ENCODE results near the gene ESPN. TPM values are rescaled to one million over a fixed set of nuclear protein-coding genes. Genes with fewer than 3 reads are reported as not detected.
"Not testable (repeated sequence)": the region's sequence is repeated elsewhere in the genome, so short reads cannot be mapped to it uniquely, and the experiment has no call there.

The ESPN gene
- total RNA-seq, 2 experiments from 2014 or later, result 0.32 to 0.89 TPM

GRCh38 chr1:6447818-6448748 is 23.5 kb downstream of the ESPN start:
- CTCF ChIA-PET, result interaction anchor here (1.0 to 1.6 kb wide), 3 partner anchors 10 to 89 kb away, joined by 3 to 6 read pairs (median 3); partner anchors contain the start of gene TNFRSF25
- Mint-ChIP-seq H3K36me3 (no peaks in the 10 kb centered on the region), H3K27ac (no peak overlapping the region), H3K9me3 (ENCODE audit: low read depth) (no peaks in the 10 kb centered on the region), H3K27me3 (peaks cover 56% of the 10 kb centered on the region), H3K4me1 (peaks cover 4% of the 10 kb centered on the region), H3K4me3 (no peak overlapping the region)
- peak; percentile 28 for ATAC-seq
- DNase-seq, result no peak

GRCh38 chr1:6448749-6449631 is 24.4 kb downstream of the ESPN start:
- ATAC-seq (no peak), DNase-seq (no peak)
- H3K4me3 Mint-ChIP-seq, result no peak overlapping the region
- peaks cover 65% of the 10 kb centered on the region for H3K27me3 Mint-ChIP-seq
- H3K4me1 Mint-ChIP-seq, result peaks cover 6% of the 10 kb centered on the region
- no peaks in the 10 kb centered on the region for H3K36me3 Mint-ChIP-seq
- no peaks in the 10 kb centered on the region for H3K9me3 Mint-ChIP-seq (ENCODE audit: low read depth)
- H3K27ac Mint-ChIP-seq, result no peak overlapping the region
- CTCF ChIA-PET, result interaction anchor here (1.0 to 3.8 kb wide), 6 partner anchors 11 to 90 kb away, joined by 3 to 26 read pairs (median 4); partner anchors contain the start of gene TNFRSF25

GRCh38 chr1:6450005-6450450 is 25.5 kb downstream of the ESPN start:
- H3K4me1 Mint-ChIP-seq, result peaks cover 6% of the 10 kb centered on the region
- H3K4me3 Mint-ChIP-seq, result no peak overlapping the region
- H3K27ac Mint-ChIP-seq, result no peak overlapping the region
- ATAC-seq, result no peak
- no peak for DNase-seq
- peaks cover 66% of the 10 kb centered on the region for H3K27me3 Mint-ChIP-seq
- no peaks in the 10 kb centered on the region for H3K9me3 Mint-ChIP-seq (ENCODE audit: low read depth)
- H3K36me3 Mint-ChIP-seq, result no peaks in the 10 kb centered on the region
- CTCF ChIA-PET, result interaction anchor here (0.9 to 3.8 kb wide), 6 partner anchors 9 to 37 kb away, joined by 3 to 26 read pairs (median 4); partner anchors contain the start of gene TNFRSF25

- not testable (repeated sequence) for ATAC-seq; H3K36me3 Mint-ChIP-seq; DNase-seq; H3K27ac Mint-ChIP-seq; H3K4me3 Mint-ChIP-seq; H3K4me1 Mint-ChIP-seq; H3K9me3 Mint-ChIP-seq (ENCODE audit: low read depth)
- H3K27me3 Mint-ChIP-seq, result peaks cover 68% of the 10 kb centered on the region
- CTCF ChIA-PET, result interaction anchor here (0.9 to 3.8 kb wide), 3 partner anchors 10 to 37 kb away, joined by 3 to 26 read pairs (median 4); no protein-coding TSS in a partner anchor
Observed at GRCh38 chr1:6450486-6450885, 25.9 kb downstream of the ESPN start.

- CTCF ChIA-PET, result interaction anchor here (1.6 to 3.8 kb wide), 2 partner anchors 10 to 13 kb away, joined by 4 to 26 read pairs; no protein-coding TSS in a partner anchor
- DNase-seq (no peak), ATAC-seq (no peak)
- Mint-ChIP-seq H3K27me3 (peaks cover 68% of the 10 kb centered on the region), H3K4me1 (peaks cover 6% of the 10 kb centered on the region), H3K4me3 (no peak overlapping the region), H3K27ac (no peak overlapping the region), H3K36me3 (no peaks in the 10 kb centered on the region), H3K9me3 (ENCODE audit: low read depth) (no peaks in the 10 kb centered on the region)
Observed at GRCh38 chr1:6450943-6451373, 26.4 kb downstream of the ESPN start.

- not testable (repeated sequence) for H3K4me3 Mint-ChIP-seq; DNase-seq; H3K36me3 Mint-ChIP-seq; H3K4me1 Mint-ChIP-seq; H3K9me3 Mint-ChIP-seq (ENCODE audit: low read depth); ATAC-seq; H3K27ac Mint-ChIP-seq
- CTCF ChIA-PET, result interaction anchor here (1.0 to 1.5 kb wide), 5 partner anchors 10 to 22 kb away, joined by 3 to 9 read pairs (median 3); no protein-coding TSS in a partner anchor
- H3K27me3 Mint-ChIP-seq, result peaks cover 64% of the 10 kb centered on the region
Observed at GRCh38 chr1:6453895-6454855, 29.6 kb downstream of the ESPN start.

GRCh38 chr1:6454856-6455751 is 30.5 kb downstream of the ESPN start:
- H3K4me1 Mint-ChIP-seq, result peaks cover 9% of the 10 kb centered on the region
- DNase-seq, result no peak

GRCh38 chr1:6455752-6456520 is 31.4 kb downstream of the ESPN start:
- H3K36me3 Mint-ChIP-seq; H3K27ac Mint-ChIP-seq; H3K9me3 Mint-ChIP-seq (ENCODE audit: low read depth); DNase-seq; H3K4me3 Mint-ChIP-seq; ATAC-seq: not testable (repeated sequence)
- Mint-ChIP-seq H3K4me1 (peaks cover 18% of the 10 kb centered on the region), H3K27me3 (peaks cover 47% of the 10 kb centered on the region)
- CTCF ChIA-PET, result interaction anchor here (1.0 to 1.1 kb wide), 2 partner anchors 10 to 209 kb away, joined by 3 read pairs; no protein-coding TSS in a partner anchor

More at GRCh38 chr1:6454856-6455751, 30.5 kb downstream of the ESPN start:
- no peaks in the 10 kb centered on the region for H3K9me3 Mint-ChIP-seq (ENCODE audit: low read depth)
- H3K36me3 Mint-ChIP-seq, result no peaks in the 10 kb centered on the region
- peak; percentile 32 for ATAC-seq
- H3K27me3 Mint-ChIP-seq, result peaks cover 55% of the 10 kb centered on the region
- CTCF ChIA-PET, result interaction anchor here (1.0 to 1.5 kb wide), 5 partner anchors 9 to 208 kb away, joined by 3 to 9 read pairs (median 3); no protein-coding TSS in a partner anchor
- no peak overlapping the region for H3K27ac Mint-ChIP-seq
- H3K4me3 Mint-ChIP-seq, result no peak overlapping the region

GRCh38 chr1:6456800-6457466 is 32.4 kb downstream of the ESPN start:
- no peak for ATAC-seq
- CTCF ChIA-PET, result interaction anchor here (0.7 to 1.2 kb wide), 4 partner anchors 9 to 24 kb away, joined by 3 read pairs; no protein-coding TSS in a partner anchor

GRCh38 chr1:6459850-6460265 is 35.3 kb downstream of the ESPN start:
- Mint-ChIP-seq H3K27ac (peak overlapping the region; percentile 81), H3K36me3 (peaks cover 22% of the 10 kb centered on the region), H3K27me3 (peaks cover 20% of the 10 kb centered on the region), H3K4me3 (peak overlapping the region; percentile 63), H3K4me1 (peaks cover 42% of the 10 kb centered on the region), H3K9me3 (ENCODE audit: low read depth) (no peaks in the 10 kb centered on the region)
- DNase-seq (peak; percentile 53), ATAC-seq (peak; percentile 14)
- CTCF ChIA-PET, result interaction anchor here (0.8 to 3.0 kb wide), 17 partner anchors 8 to 214 kb away, joined by 3 to 18 read pairs (median 6); partner anchors contain the start of genes HES2 and PLEKHG5

More at GRCh38 chr1:6456800-6457466, 32.4 kb downstream of the ESPN start:
- Mint-ChIP-seq H3K9me3 (ENCODE audit: low read depth) (no peaks in the 10 kb centered on the region), H3K27ac (no peak overlapping the region), H3K4me3 (no peak overlapping the region), H3K27me3 (peaks cover 42% of the 10 kb centered on the region), H3K4me1 (peaks cover 27% of the 10 kb centered on the region), H3K36me3 (peaks cover 7% of the 10 kb centered on the region)
- no peak for DNase-seq
